D721Med (cell line): Measurements from ENCODE around the gene ZFAND3.

Experiments used
- DNase-seq: peaks from one replicate; pipeline ENCODE4 v3.0.0; 2011; ENCODE audit warnings: low spot score; ENCODE audit not compliant: insufficient read length
- FAIRE-seq: peaks from 2 replicates; lab custom pipeline; 2011; peaks lifted over from hg19 to GRCh38; lab: Jason Lieb, UNC
- TF ChIP-seq, protein P1 (sequence below): IDR thresholded peaks from 2 replicates; pipeline ENCODE4 v1.5.1; 2012; ENCODE audit warnings: mild to moderate bottlenecking, control low read depth; ENCODE audit not compliant: insufficient read depth; ENCODE audit errors: missing control alignments

Gene ZFAND3

DNA sequence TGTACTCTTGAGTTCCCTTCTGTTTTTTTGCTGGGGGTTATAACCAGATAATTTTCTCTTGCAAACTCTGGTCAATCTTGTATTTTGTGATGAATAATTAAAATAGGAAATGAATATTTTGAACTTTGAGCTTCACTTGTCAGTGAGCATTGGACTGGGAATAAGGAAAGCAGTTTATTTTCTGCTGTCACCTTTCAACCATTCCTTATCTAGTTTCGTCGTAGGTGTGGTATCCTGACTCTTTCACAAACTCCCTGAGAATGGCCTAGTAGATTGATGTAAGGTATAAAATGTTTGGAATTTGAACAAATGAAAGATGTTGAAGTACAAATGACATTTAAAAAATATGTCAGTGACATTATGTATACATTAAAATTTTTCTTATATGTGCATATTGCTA, 98.0 kb downstream of the ZFAND3 start:
- TF ChIP-seq, protein P1, sequence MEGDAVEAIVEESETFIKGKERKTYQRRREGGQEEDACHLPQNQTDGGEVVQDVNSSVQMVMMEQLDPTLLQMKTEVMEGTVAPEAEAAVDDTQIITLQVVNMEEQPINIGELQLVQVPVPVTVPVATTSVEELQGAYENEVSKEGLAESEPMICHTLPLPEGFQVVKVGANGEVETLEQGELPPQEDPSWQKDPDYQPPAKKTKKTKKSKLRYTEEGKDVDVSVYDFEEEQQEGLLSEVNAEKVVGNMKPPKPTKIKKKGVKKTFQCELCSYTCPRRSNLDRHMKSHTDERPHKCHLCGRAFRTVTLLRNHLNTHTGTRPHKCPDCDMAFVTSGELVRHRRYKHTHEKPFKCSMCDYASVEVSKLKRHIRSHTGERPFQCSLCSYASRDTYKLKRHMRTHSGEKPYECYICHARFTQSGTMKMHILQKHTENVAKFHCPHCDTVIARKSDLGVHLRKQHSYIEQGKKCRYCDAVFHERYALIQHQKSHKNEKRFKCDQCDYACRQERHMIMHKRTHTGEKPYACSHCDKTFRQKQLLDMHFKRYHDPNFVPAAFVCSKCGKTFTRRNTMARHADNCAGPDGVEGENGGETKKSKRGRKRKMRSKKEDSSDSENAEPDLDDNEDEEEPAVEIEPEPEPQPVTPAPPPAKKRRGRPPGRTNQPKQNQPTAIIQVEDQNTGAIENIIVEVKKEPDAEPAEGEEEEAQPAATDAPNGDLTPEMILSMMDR: no peak
- FAIRE-seq (no peak), DNase-seq (no peak)

DNA sequence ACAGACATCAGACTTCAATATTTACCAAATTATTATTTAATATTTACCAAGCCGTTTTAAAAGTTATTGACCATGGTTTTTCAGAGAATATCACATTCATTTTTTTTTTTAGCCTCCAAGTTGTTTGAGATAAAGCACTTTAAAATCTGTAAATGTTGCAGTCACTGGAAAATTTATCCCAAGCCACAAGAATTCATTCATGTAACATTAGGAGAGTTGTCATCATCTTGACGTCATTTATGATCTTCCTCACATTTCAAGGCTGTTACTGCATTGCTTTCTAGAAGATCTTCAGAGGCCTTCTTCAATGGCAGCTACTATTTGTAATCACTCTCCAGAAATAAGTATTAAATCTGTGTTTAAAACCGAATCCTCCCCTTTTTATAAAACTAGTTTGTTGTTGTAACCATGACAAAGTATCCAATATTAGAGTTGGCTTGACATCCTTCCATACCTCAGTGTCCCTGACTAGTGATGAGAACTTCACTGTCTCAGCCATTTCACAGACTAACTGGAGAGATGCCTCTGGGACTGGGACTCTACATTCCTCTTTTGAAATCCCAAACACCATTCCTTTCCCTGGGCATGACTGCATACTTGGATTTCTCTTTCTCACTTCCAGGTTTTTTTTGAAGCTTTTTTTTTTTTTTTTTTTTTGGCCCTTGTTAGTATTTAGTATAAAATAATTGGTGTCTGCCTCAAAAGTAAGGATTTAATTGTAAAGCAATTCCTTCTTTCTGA, 100.1 kb downstream of the ZFAND3 start:
- FAIRE-seq (no peak), DNase-seq (no peak)
- TF ChIP-seq, protein P1: no peak

DNA sequence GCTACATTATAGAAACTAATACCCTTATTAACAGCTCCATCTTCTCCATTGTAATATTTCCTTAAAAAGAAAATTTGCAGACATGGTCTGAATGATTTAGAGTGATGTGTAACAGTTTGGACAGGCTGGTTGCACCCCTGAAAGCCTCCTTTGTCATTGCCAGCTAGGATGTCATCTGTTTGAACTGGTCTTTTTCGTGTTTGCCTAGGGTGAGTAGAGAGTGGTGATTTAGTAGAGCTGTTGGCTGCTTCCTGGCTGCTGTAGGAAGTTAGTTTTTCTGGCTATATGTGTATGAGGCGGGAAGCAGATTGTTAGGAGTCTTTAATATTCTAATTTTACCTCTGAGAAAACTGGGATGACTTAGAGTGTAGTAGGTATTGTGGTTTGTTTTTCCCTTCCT, 101.1 kb downstream of the ZFAND3 start:
- DNase-seq (no peak), FAIRE-seq (no peak)
- TF ChIP-seq, protein P1: no peak

DNA sequence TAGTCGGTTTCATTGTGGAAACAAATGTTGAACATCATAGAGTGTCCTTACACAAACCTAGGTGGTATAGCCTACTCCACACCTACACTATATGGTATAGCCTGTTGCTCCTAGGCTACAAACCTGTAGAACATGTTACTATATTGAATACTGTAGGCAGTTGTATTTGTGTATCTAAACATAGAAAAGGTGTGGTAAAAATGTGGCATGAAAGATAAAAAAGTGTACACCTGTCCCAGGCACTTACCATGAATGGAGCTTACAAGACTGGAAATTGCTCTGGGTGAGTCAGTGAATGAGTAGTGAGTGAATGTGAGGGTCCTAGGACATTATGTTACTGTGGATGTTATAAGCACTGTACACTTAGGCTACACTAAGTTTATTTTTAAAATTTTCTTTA, 103.0 kb downstream of the ZFAND3 start:
- TF ChIP-seq, protein P1: no peak
- FAIRE-seq (no peak), DNase-seq (no peak)

DNA sequence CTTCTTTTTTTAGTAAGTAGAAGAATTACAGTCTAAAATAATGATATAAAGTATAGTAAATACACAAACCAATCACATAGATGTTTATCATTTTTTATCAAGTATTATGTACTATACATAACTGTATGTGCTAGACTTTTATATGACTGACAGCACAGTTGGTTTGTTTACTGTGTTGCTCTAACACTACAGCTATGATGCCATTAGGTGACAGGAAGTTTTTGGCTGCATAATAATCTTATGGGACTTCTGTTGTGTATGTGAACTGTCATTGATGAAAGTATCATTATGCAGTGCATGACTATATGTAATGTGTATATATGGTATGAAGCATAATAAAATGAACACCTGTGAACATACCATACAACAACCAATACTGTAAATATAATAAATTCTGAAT, 104.0 kb downstream of the ZFAND3 start:
- FAIRE-seq (no peak), DNase-seq (no peak)
- TF ChIP-seq, protein P1: no peak

DNA sequence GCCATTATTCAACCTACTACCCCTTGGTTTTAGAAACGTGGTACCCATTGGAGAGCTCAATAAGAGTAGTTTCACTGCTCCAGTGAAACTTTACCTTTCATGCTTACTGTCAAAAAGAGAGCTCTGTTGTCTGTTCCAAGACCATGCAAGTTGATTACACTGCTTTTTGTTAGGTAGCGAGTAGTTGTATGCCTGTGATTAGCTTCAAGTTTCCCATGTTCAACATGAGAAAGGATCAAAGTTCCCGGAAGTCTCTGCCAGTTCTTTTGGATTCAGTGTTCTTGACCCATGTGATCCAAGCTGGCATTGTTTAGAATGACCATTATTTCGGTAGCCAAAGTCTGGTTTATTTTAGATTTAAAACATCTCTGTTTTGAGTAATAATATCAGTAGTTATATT, 107.1 kb downstream of the ZFAND3 start:
- no peak for DNase-seq
- FAIRE-seq: no peak

DNA sequence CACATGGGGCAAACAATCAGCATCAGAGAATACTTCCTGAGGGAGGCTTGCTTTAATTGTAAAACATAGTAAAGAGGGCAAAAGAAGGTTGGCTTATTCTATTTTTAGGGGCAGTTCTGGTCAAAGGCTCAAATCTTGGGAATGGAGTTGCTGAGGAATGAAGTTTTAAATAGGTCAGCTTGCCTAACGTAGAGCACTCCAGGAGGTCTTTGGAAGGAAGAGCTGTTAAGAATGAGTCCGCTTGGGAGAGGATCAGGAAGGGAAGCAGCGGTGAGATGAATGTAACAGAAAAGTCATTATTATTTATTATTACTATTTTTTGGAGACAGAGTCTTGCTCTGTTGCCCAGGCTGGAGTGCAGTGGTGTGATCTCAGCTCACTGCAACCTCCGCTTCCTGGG, 108.7 kb downstream of the ZFAND3 start:
- FAIRE-seq: no peak
- TF ChIP-seq, protein P1: no peak
- DNase-seq: no peak

More for the DNA sequence above, 107.1 kb downstream of the ZFAND3 start:
- TF ChIP-seq, protein P1: no peak
